ENCODE data around the gene PSMD6.

GRCh38 chr3:64019879-64020278 is 3.4 kb downstream of the PSMD6 start:
- TF ChIP-seq CTCF (IDR thresholded peaks at IDR 0.05; ENCODE audit: poor library complexity, severe bottlenecking) = no peak
- TF ChIP-seq SMC3 (conservative IDR thresholded peaks at IDR 0.05; ENCODE audit: poor library complexity) = no peak
- no peak for TF ChIP-seq POLR2AphosphoS5 (IDR thresholded peaks at IDR 0.05)

Data from neural cell (in vitro differentiated cells).